Measurements from ENCODE around the gene SCG3.

DNA sequence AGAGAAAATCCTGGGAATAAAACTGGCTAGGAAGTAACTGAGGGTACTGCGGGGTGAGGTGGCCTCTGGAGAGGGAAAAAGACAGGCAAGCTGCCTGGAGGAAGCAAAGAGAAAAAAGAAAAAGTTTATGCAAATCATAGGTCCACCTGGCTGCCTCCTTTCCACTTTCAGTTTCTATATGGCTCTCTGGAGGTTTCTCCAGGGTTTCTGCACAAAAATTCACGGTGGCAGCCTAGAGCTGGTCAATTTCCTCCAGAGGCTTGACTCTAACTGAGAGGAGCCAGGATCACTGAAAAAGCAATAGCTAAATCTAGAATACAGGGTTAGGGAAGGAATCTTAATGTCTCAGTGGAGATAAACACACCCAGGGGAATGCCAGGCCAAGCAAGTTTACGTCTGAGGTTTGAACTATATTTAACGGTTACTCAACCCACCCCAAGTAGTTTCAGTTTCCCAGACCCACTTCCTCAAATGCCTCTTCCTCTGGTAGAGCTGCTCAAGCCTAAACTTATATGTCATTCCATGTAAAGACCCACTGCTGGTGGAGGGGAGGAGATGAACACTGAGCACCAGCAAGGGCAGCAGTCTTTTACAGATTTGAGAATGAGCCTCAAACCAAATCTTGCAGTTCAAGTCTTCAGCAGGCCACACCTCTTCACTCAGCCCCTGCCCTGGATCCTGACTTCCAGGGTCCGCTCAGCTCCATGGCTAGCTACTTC is 50.4 kb downstream of the SCG3 start:
- TF ChIP-seq, protein P1, sequence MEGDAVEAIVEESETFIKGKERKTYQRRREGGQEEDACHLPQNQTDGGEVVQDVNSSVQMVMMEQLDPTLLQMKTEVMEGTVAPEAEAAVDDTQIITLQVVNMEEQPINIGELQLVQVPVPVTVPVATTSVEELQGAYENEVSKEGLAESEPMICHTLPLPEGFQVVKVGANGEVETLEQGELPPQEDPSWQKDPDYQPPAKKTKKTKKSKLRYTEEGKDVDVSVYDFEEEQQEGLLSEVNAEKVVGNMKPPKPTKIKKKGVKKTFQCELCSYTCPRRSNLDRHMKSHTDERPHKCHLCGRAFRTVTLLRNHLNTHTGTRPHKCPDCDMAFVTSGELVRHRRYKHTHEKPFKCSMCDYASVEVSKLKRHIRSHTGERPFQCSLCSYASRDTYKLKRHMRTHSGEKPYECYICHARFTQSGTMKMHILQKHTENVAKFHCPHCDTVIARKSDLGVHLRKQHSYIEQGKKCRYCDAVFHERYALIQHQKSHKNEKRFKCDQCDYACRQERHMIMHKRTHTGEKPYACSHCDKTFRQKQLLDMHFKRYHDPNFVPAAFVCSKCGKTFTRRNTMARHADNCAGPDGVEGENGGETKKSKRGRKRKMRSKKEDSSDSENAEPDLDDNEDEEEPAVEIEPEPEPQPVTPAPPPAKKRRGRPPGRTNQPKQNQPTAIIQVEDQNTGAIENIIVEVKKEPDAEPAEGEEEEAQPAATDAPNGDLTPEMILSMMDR (conservative IDR thresholded peaks at IDR 0.05): no peak
- no peak for TF ChIP-seq EZH2 (IDR thresholded peaks at IDR 0.05; ENCODE audit: low read depth)

Measured in PC-9 (cell line).